ENCODE results near the gene TTLL11.

DNA sequence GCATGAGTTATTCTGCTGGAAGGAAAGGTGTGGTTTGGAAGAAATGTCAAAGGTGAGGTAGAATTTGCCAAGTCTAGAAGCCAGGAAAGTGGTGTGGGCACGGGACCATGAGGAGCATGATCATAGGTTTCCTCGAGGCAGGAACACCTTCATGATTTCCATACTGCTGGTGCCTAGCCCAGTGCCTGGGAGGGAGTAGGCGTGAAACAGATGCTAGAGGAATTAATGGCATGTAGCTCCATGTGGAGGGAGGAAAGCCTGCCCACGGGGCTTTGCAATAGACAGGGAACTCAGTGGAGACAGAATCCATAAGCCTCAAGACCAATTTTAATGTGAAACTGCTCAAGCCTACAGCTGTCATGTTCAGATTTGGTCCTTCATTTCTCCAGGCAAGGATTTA lies 35.1 kb downstream of the TTLL11 start:
- TF ChIP-seq, protein P1, sequence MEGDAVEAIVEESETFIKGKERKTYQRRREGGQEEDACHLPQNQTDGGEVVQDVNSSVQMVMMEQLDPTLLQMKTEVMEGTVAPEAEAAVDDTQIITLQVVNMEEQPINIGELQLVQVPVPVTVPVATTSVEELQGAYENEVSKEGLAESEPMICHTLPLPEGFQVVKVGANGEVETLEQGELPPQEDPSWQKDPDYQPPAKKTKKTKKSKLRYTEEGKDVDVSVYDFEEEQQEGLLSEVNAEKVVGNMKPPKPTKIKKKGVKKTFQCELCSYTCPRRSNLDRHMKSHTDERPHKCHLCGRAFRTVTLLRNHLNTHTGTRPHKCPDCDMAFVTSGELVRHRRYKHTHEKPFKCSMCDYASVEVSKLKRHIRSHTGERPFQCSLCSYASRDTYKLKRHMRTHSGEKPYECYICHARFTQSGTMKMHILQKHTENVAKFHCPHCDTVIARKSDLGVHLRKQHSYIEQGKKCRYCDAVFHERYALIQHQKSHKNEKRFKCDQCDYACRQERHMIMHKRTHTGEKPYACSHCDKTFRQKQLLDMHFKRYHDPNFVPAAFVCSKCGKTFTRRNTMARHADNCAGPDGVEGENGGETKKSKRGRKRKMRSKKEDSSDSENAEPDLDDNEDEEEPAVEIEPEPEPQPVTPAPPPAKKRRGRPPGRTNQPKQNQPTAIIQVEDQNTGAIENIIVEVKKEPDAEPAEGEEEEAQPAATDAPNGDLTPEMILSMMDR (IDR thresholded peaks at IDR 0.05 in 4 of 5, conservative IDR thresholded peaks at IDR 0.05 in 1 of 5), result no peak
- TF ChIP-seq POLR2A (IDR thresholded peaks at IDR 0.05), result no peak
